Measurements from ENCODE around the gene UPP1. TPM values are rescaled to one million over a fixed set of nuclear protein-coding genes. Genes with fewer than 3 reads are reported as not detected.

Gene UPP1
- total RNA-seq (2012; rRNA removed) (3.9 and 4.2 TPM in 2 replicates), polyA plus RNA-seq (2012; rRNA removed) (14.5 and 17.0 TPM in 2 replicates), Bru-seq, nascent RNA (percentile 75 among the genes with signal in this experiment), BruChase-seq, experiment 1, labeled RNA remaining after a 6-hour chase (percentile 53 among the genes with signal in this experiment), BruChase-seq, experiment 2, labeled RNA remaining after a 2-hour chase (percentile 47 among the genes with signal in this experiment)
- 13.7 and 14.6 TPM in 2 replicates for polyA plus RNA-seq (2012; cell fraction: cytosol; rRNA removed)
- 47.9 and 58.8 TPM in 2 replicates for polyA plus RNA-seq (2012; cell fraction: nucleus; rRNA removed; ENCODE audit: low replicate concordance)
- long read RNA-seq, transcript UPP1-202 (6 exons, 955 nt): major isoform, 11 of 25 reads
- long read RNA-seq, partial matches to known transcripts: 4 of 25 reads
- long read RNA-seq, other reads (novel, unspliced or antisense): 7 of 25 reads

- H2BK120ac ChIP-seq (ENCODE audit: low read depth, low read length): peak within 1 kb of the TSS; percentile 93
- H4K20me1 ChIP-seq (ENCODE audit: insufficient read depth, low read length): no peaks in the 10 kb centered on the region
- intact Hi-C loops (cut with micrococcal nuclease) (loop anchor here (2.0 to 5.0 kb wide), 2 partner anchors 55 to 97 kb away; partner anchors contain the start of gene C7orf57), dilution Hi-C loops (cut with HindIII; ENCODE audit: low sequenced_read_pairs, unreplicated experiment) (no loop called here), in situ Hi-C loops (cut with MboI; ENCODE audit: low sequenced_read_pairs) (loop anchor here (10.0 kb wide), 1 partner anchor 105 kb away; no protein-coding TSS in a partner anchor)
- H2AK5ac ChIP-seq (ENCODE audit: low read depth, low read length): peak within 1 kb of the TSS; percentile 99
- peak within 1 kb of the TSS; percentile 91 for H3K4me3 ChIP-seq (ENCODE audit: insufficient read depth, low read depth, low read length)
- no peaks in the 10 kb centered on the region for H3K9me3 ChIP-seq (ENCODE audit: control insufficient read depth, insufficient read depth, low read length)
- 0% methylated on average over 40 of the region's 96 CpGs; no CpG with 5 or more reads in 1 of the 2 experiments for WGBS, 2 experiments (ENCODE audit: extremely low coverage in 2 of 2, insufficient read length in 1 of 2)
- H2BK5ac ChIP-seq (ENCODE audit: low read depth, low read length, poor library complexity, severe bottlenecking): peak within 1 kb of the TSS; percentile 91
- H3K56ac ChIP-seq (ENCODE audit: extremely low read depth, insufficient read depth, low read length): peak within 1 kb of the TSS; percentile 90
- H3K14ac ChIP-seq (replicated peaks; ENCODE audit: low read depth, low read length): peak within 1 kb of the TSS; percentile 89
- no peak for TF ChIP-seq RAD21 (IDR thresholded peaks at IDR 0.05; ENCODE audit: low read length)
- no peak for TF ChIP-seq RCOR1 (IDR thresholded peaks at IDR 0.05; ENCODE audit: insufficient replicate concordance, low read length)
- TF ChIP-seq CTCF (conservative IDR thresholded peaks at IDR 0.05; ENCODE audit: low read depth, low read length): no peak
- TF ChIP-seq CHD1 (IDR thresholded peaks at IDR 0.05; ENCODE audit: low read depth, low read length): no peak
- no peak for TF ChIP-seq CEBPB (IDR thresholded peaks at IDR 0.05; ENCODE audit: low read depth, low read length)
- TF ChIP-seq POLR2A (IDR thresholded peaks at IDR 0.05; ENCODE audit: low read depth, low read length): peak; percentile 93
- no peak for TF ChIP-seq BHLHE40 (IDR thresholded peaks at IDR 0.05; ENCODE audit: low read depth, low read length)
- TF ChIP-seq MAZ (IDR thresholded peaks at IDR 0.05; ENCODE audit: borderline replicate concordance, low read depth, low read length): 0 out of 2 replicates have a peak, but pooled peaks have one; percentile 17
- H3K27ac ChIP-seq (ENCODE audit: insufficient read depth, low read length): peak within 1 kb of the TSS; percentile 94
- POLR2A ChIA-PET (ENCODE audit: unreplicated experiment): interaction anchor here (0.5 to 0.6 kb wide), 2 partner anchors 88 to 853 kb away, joined by 3 to 7 read pairs; no protein-coding TSS in a partner anchor
- H2AFZ ChIP-seq (replicated peaks; ENCODE audit: low read length, poor library complexity): peak within 1 kb of the TSS; percentile 89
- H3K9ac ChIP-seq (ENCODE audit: low read depth, low read length): peak within 1 kb of the TSS; percentile 71
- H4K91ac ChIP-seq (ENCODE audit: insufficient read depth, low read depth, low read length): peak within 1 kb of the TSS; percentile 89
- peak within 1 kb of the TSS; percentile 95 for H3K4me2 ChIP-seq (ENCODE audit: low read depth, low read length)
- peak within 1 kb of the TSS; percentile 72; the same call in 2 of the 3 replicates for H2BK15ac ChIP-seq (ENCODE audit: low read depth, low read length)
- DNase-seq (no peak), ATAC-seq (ENCODE audit: low read depth) (peak; percentile 79)
- no peaks in the 10 kb centered on the region for H3K27me3 ChIP-seq (ENCODE audit: control insufficient read depth, insufficient read depth, low read length)
- H3K18ac ChIP-seq (ENCODE audit: low read depth, low read length): peak within 1 kb of the TSS; percentile 54
- H2AK9ac ChIP-seq (replicated peaks; ENCODE audit: low read depth, low read length, poor library complexity): peak within 1 kb of the TSS; percentile 92
- H3K4ac ChIP-seq (ENCODE audit: low read depth, low read length): peak within 1 kb of the TSS; percentile 96
- H4K5ac ChIP-seq (ENCODE audit: low read depth, low read length): peak within 1 kb of the TSS; percentile 43
- H3K4me1 ChIP-seq (ENCODE audit: control insufficient read depth, insufficient read depth, low read length): peaks cover 24% of the 10 kb centered on the region
- peaks cover 25% of the 10 kb centered on the region for H3K9me1 ChIP-seq (ENCODE audit: insufficient read depth, low read length)
- CTCF ChIA-PET: interaction anchor here (0.6 to 1.6 kb wide), 3 partner anchors 21 to 523 kb away, joined by 3 to 5 read pairs (median 4); no protein-coding TSS in a partner anchor
- H3K36me3 ChIP-seq (ENCODE audit: control insufficient read depth, insufficient read depth, low read length): peaks cover 16% of the 10 kb centered on the region
- peak within 1 kb of the TSS; percentile 90 for H3K23ac ChIP-seq (ENCODE audit: low read depth, low read length)
- H3K79me1 ChIP-seq (ENCODE audit: low read depth in 1 of 2, low read length in 2 of 2): peaks cover 22 to 45% of the 10 kb centered on the region in 2 experiments; a peak in 3 of 4 replicates
- H4K8ac ChIP-seq (ENCODE audit: low read depth in 2 of 2, low read length in 2 of 2): peak within 1 kb of the TSS; percentile 88 to 94
- BruUV-seq (replicated peaks): no TSS peak
- H2BK20ac ChIP-seq (ENCODE audit: low read depth, low read length): peak within 1 kb of the TSS; percentile 61
Observed at GRCh38 chr7:48089046-48090003, at the start of gene UPP1. Gene UPP1, plus strand, starts transcription at chr7:48089265. Its CDS starts 5,519 bp downstream, at chr7:48094784.

Measured in IMR-90 (cell line).